Left hindlimb (tissue), 1 donor: ENCODE results near the gene HOMER3.
"Not testable (repeated sequence)": the region's sequence is repeated elsewhere in the genome, so short reads cannot be mapped to it uniquely, and the experiment has no call there.

Source experiments
- DNase-seq: peaks from one replicate; pipeline ENCODE4 v3.0.0-alpha.2; 2018

HOMER3 gene

DNA sequence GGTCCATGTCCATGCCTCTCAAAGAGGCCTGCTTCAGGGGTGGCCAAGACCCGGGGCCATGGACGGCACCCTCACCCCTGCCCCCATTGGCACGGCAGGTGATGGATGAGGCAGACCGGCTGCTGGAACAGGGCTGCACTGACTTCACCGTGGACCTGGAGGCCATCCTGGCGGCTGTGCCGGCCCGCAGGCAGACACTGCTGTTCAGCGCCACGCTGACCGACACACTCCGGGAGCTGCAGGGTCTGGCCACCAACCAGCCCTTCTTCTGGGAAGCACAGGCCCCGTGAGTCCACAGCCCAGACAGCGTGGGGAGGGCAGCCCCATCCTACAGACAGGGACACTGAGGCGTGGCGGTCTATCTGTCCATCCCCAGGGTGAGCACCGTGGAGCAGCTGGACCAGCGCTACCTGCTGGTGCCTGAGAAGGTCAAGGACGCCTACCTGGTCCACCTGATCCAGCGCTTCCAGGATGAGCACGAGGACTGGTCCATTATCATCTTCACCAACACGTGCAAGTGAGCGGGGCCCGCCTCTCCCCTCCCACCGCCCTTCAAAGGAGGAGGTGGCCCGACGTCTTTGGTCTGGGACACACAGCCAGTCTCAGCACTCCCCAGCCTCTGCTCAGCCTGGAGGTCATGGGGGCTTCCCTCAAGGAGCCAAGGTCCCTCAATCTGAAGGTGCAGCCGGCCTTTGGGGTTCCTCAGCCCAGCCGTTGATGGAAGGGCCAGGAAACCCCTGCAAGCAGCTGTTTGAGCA lies 18.6 kb downstream of the HOMER3 start:
- peak; percentile 33 for DNase-seq

DNA sequence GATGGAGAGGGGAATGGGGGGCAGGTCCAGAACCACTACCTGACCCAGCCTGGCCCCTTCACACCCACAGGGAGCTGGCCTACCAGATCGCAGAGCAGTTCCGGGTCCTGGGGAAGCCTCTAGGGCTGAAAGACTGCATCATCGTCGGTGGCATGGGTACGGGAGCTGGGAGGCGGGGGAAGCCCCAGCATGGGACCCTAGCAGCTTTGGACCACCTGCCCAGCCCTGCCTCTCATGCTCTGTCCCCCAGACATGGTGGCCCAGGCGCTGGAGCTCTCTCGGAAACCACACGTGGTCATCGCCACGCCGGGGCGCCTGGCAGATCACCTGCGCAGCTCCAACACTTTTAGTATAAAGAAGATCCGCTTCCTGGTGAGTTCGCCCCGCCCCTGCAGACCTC lies 19.4 kb downstream of the HOMER3 start:
- DNase-seq = peak; percentile 25

DNA sequence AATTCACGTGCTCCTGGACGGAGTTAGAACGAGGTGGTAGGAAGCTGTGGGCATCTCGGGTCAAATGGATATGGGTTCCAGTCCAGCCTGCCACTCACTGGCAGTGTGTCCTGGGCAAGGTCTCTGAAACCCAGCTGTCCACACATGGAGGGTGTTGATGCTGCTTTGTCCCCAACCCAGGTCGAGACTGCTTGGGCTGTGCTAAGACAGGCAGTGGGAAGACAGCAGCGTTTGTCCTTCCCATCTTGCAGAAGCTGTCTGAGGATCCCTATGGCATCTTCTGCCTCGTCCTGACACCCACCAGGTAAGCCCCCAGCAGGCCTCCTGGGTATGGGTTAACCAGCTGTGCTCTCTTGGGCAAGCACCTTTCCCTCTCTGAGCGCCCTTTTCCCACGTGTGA lies 20.6 kb downstream of the HOMER3 start:
- no peak for DNase-seq

DNA sequence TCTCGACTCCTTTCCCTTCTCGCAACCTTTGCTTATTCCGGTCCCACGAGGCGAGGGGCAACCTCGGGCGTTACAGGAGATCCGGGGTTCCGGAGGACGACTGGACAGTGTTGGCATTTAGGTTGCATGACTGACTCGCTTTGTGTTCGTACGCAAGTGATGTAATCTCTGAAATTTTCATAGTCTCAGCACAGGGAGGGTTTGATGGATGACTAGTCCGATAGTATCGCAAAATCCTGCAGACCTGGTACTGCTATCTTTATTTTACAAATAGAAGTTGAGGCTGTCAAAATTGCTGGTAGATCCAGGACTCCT lies 21.2 kb downstream of the HOMER3 start:
- no peak for DNase-seq

DNA sequence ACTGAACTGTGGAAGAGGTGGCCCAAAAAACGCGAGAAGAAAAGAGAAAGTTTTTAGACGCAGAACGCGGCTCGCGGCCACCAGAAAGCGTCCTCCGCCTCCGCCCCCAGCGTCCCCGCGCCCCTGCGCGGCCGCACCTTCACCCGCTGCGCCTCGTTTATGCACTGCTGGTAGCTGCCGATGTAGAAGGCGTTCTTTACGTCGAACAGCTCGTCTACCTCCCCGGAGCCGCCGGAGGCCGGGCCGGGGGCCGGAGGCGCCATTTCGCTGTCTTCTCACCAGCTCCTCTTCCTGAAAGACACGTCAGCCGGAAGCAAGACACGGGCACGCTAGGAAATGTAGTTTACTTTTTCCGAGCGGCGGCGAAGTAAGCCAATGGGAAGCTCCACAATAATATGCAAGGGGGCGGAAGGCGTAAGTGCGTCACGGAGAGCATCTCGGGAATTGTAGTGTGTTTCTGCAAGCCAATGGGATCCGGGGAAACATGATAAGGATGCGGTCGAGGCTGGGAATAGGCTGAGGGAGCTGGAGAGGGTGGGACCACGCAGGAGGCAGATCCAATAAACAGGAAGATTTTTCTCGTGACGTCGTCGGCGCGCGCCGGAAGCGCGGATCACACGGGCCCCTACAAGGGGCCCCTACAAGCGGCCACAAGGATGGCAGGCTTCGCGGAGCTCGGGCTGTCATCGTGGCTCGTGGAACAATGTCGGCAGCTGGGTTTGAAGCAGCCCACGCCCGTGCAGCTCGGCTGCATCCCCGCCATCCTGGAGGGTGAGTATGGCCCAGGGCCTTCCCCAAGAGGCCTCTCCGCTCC lies 21.7 kb downstream of the HOMER3 start, which contains the start of the genes COPE and DDX49:
COPE (minus strand) TSS at position 302 of the 814 bp plus-strand sequence; CDS start at position 263, 39 bp downstream.
DDX49 (plus strand) TSS at position 630 of the 814 bp plus-strand sequence; CDS start at position 657, 27 bp downstream.
- DNase-seq = peak; percentile 99

DNA sequence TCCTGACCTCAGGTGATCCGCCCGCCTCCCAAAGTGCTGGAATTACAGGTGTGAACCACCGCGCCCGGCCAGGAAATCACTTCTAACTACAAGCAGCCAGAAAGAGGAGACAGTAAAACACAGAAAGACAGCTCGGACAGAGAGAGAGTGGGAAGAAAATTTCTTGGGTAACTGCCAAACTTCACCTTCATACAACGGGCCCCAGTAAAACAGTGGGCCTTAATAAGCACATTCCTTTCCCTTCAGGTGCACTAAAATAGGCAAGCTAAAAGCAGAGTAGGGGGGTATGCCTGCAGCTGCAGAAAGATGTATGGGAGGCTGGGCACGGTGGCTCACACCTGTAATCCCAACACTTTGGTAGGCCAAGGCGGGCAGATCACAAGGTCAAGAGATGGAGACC lies 23.4 kb downstream of the HOMER3 start:
- DNase-seq = not testable (repeated sequence)

DNA sequence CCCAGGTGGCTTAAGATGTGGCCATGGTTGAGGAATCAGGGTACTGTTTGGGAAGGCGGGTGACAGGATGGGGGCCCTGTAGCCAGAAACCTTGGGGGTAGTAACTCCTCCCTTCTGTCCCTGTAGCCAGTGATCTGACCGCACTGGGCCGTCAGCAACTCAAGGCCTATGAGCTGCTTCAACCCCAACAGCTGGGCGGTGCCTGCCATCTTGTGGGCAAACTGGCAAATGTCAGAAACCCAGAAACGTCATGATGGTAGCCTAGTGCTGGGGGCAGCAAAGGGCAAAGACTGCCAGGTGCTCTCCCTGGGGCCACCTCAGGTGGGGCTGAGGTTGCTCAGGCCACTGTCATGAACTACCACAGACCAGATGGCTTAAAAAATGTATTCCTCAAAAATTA lies 25.4 kb downstream of the HOMER3 start:
- no peak for DNase-seq

DNA sequence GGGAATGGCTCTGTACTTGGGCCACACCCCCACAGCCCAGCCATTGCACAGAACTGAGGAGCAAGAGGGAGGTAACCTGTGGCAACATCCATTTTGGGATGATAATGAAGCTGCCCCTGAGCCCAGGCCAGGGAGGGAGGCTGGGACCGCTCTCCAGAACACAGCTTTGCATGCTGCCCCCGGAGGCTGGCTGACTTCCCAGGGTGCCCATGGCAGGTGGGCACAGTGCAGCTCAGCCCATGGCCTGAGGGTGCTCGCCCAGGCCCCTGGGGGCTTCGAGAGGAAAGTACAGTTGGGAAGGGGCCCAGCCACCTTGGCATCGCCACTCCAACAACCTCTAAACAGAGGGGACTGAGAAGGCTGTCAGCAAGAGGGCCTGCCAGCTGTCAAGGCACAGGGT lies 27.6 kb downstream of the HOMER3 start:
- DNase-seq = no peak

DNA sequence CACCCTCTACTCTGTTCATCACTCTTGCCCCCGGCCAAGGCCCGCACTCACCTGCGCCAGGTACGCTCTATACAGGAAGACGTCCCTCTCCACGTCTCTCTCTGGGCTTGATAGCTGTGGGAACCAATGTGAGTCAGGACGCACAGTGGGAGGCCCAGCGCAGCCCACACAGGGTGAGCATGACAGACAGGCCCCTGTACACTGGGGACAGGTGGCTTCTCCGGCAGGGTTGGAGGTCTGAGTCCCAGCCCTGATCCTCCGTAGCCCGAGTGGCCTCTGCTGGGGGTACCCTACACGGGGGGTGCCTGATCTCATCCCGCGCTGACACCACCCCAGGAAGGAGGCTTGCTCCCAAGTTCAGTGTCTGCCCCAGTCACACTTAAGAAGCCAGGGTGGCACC lies 28.1 kb downstream of the HOMER3 start:
- no peak for DNase-seq

DNA sequence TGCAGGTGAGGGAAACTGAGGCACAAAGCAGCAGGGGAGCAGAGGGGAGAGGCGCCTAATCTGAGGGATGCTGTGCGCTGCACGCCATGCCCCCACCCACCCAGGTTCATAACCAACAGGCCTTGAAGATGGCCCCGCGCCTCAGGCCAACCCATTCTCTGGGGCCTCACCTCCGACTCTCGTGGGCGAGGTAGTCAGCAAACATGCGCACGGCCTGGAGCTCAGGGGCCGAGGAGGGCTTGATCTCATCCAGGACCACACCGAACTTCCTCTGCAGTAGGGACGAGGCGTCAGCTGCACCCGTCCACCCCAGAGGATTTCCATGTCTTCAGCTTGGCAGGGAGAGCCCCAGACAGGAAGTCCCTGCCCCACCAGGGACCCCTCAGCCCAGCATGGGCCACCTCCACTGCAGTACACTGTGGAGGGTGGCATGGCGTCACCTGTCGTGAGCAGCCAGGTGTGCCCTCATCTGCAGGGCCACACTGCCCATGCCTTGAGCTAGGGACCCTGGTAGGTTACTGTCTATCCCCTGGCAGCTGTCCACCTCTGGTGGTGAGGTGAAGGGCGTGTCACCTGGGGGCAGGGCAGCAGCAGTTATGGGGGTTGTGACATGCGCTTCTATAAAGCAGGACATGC lies 30.1 kb downstream of the HOMER3 start:
- DNase-seq = no peak

DNA sequence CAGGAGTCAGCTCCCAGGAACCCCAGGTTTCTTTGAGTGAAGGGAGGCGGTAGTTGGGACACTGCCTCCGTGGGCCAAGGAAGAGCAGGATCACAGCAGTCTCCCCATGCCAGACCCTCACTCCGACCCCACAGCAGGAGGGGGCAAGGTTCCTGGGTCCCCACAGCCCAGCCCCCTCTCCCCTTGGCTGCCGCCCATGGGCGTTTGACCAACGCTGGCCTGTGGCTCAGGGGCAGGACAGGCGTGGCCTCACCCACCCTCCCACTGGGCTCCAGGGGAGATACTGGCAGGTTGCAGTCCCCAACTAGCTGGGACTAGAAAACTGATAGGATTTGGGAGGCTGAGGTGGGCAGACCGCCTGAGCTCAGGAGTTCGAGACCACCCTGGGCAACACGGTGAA lies 31.0 kb downstream of the HOMER3 start:
- DNase-seq = no peak

DNA sequence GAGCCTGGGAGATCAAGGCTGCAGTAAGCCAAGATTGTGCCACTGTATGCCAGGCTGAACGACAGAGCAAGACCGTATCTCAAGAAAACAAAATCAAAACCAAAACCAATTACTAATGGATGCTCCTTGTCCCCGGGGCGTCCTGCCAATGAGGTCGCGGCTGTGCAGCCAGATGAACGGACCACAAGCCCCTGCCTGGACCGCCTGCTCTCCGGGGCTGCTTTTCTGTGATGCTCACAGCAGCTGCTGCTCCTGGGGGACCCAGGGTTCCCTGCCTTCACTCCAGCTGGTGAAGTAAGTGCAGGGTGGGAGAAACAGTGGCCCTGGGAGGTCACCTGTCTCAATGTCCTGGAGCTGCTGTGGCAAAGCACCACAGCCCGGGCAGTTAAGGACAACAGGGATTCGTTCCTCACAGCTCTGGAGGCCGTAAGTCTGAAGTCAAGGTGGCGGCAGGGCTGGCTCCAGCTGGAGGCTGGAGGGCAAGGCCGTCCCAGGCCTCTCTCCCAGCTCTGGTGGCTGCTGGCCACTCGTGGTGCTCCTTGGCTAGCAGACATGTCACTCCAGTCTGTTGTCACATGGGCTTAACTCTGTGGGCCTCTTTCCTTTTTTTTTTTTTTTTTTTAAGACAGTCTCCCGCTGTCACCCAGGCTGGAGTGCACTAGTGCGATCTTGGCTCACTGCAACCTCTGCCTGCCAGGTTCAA lies 31.9 kb downstream of the HOMER3 start:
- DNase-seq = no peak

DNA sequence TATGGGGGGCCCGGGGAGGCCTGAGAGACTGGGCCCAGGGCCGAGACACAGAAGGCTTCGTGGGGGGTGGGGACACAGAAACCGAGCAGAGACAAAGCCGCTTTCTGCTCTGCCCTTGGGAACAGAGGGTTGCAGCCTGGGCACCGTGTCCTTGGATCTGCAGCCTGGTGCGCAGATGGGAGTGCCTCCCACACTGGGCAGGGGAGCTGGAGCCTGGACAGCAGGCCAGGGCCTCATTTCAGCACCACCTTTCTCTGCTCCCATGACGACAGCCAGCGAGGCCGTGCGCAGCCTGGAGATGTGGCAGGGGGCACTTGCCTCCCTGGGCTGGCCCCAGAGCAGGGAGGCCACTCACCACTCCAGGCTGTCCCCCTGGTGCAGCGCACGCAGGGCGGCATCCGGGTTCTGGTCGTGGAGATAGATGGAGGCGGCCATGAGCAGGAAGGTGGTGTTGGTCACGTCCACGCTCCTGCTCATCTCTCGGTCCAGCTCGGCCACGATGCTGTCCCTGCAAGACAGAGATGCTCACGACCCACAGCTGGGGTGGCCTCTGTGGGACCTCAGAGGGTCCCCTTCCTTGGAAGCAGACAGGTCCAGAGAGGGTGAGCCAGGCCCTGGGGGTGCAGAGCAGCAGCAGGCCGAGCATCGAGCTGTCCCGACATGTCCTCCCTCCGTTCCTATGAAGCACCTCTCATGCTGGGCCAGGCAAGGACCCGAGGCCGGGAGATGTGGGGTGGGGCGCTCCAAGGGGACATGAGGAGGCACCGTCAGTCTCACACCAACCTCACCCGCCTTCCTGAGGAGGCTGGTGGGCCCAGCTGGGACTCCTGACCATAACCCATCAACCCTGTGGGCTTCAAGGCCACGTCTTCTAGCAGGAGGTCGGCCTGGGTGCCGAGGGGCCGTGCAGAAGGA lies 34.2 kb downstream of the HOMER3 start:
- no peak for DNase-seq

DNA sequence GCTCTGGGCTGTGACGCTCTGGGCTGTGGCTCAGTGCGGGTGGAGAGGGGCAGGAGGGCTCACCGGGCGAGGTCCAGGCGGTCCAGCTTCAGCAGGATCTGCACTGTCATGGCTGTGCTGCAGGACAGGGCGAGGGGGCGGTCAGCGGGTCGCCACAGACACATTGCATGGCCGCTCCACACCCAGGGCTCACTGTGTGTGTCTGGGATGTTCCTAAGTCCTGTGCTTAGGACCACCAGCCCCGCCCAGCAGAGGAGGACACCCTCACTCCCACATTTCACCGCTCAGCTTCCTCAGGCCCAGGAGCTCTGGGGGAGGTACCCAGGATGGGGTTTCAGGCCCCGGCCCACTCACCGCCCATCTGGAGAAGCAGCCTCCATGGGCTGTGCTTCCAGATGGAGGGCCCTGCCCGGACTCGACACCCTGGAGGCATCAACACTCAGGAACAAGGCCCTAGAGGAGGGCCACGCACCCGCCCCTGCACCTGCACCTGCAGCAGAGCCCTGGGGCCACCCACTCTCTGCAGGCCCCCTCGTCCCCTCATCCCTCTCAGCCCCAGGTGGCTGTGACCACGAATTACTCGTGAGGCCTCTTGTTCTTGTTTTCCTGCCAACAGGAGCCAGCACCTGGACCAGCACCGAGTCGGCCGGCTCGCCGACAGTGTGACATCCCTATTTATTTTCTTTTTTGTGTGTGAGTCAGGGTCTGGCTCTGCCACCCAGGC lies 35.3 kb downstream of the HOMER3 start:
- no peak for DNase-seq

DNA sequence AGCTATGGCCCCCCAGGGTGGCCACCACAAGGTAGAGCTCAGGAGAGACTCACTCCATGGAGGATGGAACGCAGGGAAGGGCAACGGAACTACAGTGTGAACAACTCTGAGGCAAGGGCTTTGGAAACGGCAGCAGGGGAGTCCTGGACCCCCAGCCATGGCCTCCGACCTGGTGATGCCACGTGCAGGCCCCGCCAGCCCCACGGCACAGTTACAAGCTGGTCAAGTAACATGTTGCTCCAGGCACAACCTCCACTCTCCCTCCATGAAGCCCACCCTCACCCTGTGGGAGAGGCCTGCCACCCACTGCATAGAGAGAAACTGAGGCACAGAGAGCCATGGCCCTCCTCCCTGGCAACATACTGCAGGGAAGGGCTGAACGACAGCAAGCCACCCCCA lies 36.0 kb downstream of the HOMER3 start:
- DNase-seq = no peak

DNA sequence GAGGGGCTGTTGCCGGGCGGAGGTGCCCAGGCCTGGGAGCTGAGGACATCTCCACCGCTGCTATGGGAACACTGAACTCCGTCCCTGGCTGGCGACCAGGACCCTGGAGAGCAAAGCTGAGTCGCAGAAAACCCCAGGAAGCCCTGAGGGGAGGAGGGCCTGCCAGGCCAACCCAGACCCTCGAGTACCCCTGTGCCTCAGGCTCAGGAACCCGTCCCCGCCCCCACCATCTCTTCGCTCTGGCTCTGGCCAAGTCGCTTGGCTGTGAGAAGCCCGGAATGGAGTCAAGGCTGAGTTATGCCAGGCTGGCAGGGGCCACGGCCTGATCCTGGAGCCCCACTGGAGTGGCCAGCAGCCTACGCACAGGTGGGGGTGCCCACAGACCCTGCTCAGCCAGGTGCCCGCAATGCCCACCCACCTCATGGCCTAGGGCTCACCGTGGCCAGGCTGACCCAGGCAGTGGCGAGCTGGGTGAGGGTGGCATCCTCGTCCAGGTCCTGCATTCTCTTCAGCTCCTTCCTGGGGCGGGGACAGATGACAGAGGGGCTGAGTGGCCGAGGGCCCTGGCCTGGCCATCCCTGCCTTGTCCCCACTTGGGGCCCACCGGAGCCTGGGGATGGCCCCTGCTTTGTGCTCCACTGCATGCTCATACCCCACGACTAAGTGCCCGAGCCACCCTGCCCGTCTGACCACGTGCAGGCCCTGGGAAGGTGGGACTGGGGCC lies 36.5 kb downstream of the HOMER3 start:
- DNase-seq = no peak

DNA sequence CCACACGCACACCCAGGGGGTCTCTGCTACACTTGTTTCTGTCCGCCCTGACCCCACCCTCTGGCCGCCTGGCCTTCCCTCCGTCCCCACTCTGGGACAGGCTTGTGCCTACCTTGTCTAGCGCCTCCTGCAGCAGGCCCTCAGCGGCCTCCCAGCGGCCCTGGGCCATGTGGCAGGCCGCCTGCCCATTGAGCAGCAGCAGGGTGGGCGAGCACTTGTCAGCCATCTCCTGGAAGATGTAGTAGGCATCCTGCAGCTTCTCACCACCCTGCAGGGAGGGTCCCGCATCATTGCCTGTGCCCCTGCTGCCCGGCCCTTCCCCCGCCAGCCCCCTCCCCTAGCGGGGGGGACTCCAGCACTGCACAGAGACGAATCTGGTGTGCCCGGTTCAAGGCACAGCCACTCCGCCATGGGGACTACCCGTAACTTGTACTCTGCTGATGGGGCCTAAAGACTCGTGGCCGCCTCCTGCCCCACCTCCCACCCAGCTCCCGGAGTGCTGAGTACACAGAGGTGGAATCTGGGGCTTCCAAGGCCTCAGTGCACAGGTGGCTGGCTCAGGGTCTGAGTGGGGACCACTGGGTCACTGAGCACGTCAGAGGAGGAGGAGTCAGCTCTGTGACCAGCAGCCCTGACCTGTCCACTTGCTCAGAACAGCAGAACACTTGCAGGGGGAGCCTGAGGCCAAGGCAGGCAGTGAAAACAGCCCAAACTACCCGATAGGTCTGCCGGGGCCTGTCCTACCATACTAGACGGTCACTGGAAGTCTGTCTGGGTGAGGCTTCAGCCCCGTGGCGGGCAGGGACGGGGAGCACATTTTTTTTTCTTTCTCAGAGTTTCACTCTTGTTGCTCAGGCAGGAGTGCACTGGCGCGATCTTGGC lies 37.6 kb downstream of the HOMER3 start:
- no peak for DNase-seq

DNA sequence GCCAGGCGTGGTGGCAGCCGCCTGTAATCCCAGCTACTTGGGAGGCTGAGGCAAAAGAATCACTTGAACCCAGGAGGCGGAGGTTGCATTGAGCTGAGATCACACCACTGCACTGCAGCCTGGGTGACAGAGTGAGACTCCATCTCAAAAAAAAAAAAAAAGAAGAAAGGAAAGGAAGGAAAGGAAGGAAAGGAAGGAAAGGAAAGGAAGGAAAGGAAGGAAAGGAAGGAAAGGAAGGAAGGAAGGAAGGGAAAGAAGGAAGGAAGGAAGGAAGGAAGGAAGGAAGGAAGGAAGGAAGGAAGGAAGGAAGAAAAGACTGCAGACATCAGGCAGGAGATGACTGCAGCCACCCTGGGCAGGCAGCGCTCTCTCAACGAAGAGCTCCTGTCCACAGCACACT lies 38.5 kb downstream of the HOMER3 start:
- not testable (repeated sequence) for DNase-seq

DNA sequence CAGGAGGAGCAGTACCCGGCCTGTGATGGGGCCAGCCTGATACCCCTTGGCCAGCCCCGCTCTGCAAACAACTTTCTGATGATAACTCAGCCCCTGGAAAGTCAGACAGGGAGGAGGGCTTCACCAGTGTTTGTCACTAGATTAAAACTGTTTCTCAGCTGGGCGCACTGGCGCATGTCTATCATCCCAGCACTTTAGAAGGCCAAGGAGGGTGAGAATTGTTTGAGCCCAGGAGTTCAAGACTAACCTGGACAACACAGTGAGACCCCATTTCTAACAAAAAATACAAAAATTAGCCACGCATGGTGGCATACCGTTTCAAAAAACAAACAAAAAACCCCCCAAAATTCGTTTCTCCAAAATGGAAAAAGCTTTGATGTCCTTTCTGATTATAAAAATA lies 39.5 kb downstream of the HOMER3 start:
- DNase-seq = no peak
